HEK293 (cell line): Measurements from ENCODE around the gene CTSH.

Experiments
- CTCF ChIA-PET: fragments of 350-600 bp; formaldehyde crosslinking; extraction: SDS; loops from one replicate; lab custom pipeline; 2021; ENCODE audit warnings: antibody characterized with exemption; lab: Yijun Ruan, JAX
- POLR2A ChIA-PET: fragments of 300-600 bp; formaldehyde crosslinking; extraction: SDS; loops from one replicate; lab custom pipeline; 2020; ENCODE audit warnings: antibody characterized with exemption, inconsistent platforms; lab: Yijun Ruan, JAX
- H3K27ac ChIP-seq: fragments of 200-500 bp; sonication (Bioruptor generic); 2 replicates; pipeline ENCODE4 v1.5.1; 2014; ENCODE audit warnings: low read depth, low read length, control low read depth, inconsistent platforms; ENCODE audit errors: extremely low read depth
- H3K36me3 ChIP-seq, 2 experiments: fragments of 200-500 bp in 1 of 2; sonication (Bioruptor generic) in 1 of 2; 1 replicate in 1 of 2; 2 replicates in 1 of 2; pipeline ENCODE4 v1.5.1; 2014 to 2017; ENCODE audit warnings: inconsistent platforms in 2 of 2, low read length in 2 of 2; ENCODE audit not compliant: control insufficient read depth in 2 of 2, insufficient read depth in 1 of 2
- H3K4me1 ChIP-seq: fragments of 200-500 bp; sonication (Bioruptor generic); 2 replicates; pipeline ENCODE4 v1.5.1; 2014; ENCODE audit warnings: mild to moderate bottlenecking, low read length, inconsistent platforms; ENCODE audit not compliant: control insufficient read depth, insufficient read depth
- H3K4me3 ChIP-seq: 2 replicates; pipeline ENCODE4 v1.5.1; 2011; ENCODE audit warnings: low read depth, mild to moderate bottlenecking, control low read depth, low read length, moderate library complexity
- H3K9me3 ChIP-seq: fragments of 200-500 bp; sonication (Bioruptor generic); 2 replicates; pipeline ENCODE4 v1.5.1; 2014; ENCODE audit warnings: low read depth, low read length, inconsistent platforms; ENCODE audit not compliant: control insufficient read depth, insufficient read depth
- GLI4 ChIP-seq: fragments of 450-650 bp; formaldehyde crosslinking; IDR thresholded peaks from 2 replicates; pipeline ENCODE4 v1.5.1; 2016; ENCODE audit warnings: missing biosample characterization, missing genetic modification characterization
- KLF16 ChIP-seq: fragments of 450-650 bp; formaldehyde crosslinking; IDR thresholded peaks from 2 replicates; pipeline ENCODE4 v1.5.1; 2017; ENCODE audit warnings: missing biosample characterization, missing genetic modification characterization
- OSR2 ChIP-seq: fragments of 450-650 bp; formaldehyde crosslinking; IDR thresholded peaks from 2 replicates; pipeline ENCODE4 v1.5.1; 2016; ENCODE audit warnings: missing biosample characterization, missing genetic modification characterization
- SP2 ChIP-seq: fragments of 450-650 bp; formaldehyde crosslinking; IDR thresholded peaks from 2 replicates; pipeline ENCODE4 v1.5.1; 2016; ENCODE audit warnings: missing biosample characterization, missing genetic modification characterization
- ZBTB21 ChIP-seq: fragments of 450-650 bp; formaldehyde crosslinking; IDR thresholded peaks from 2 replicates; pipeline ENCODE4 v1.5.1; 2017; ENCODE audit warnings: missing biosample characterization, missing genetic modification characterization
- ZBTB7A ChIP-seq: fragments of 450-650 bp; formaldehyde crosslinking; IDR thresholded peaks from 2 replicates; pipeline ENCODE4 v1.5.1; 2016; ENCODE audit warnings: low read depth, missing biosample characterization, missing genetic modification characterization
- ZFHX2 ChIP-seq: fragments of 450-650 bp; formaldehyde crosslinking; conservative IDR thresholded peaks from 2 replicates; pipeline ENCODE4 v1.5.1; 2016; ENCODE audit warnings: missing biosample characterization, missing genetic modification characterization
- ZFP41 ChIP-seq: fragments of 450-650 bp; formaldehyde crosslinking; IDR thresholded peaks from 2 replicates; pipeline ENCODE4 v1.5.1; 2016; ENCODE audit warnings: missing biosample characterization, missing genetic modification characterization, borderline replicate concordance
- ZFP69B ChIP-seq: fragments of 450-650 bp; formaldehyde crosslinking; IDR thresholded peaks from 2 replicates; pipeline ENCODE4 v1.5.1; 2016; ENCODE audit warnings: missing biosample characterization, missing genetic modification characterization
- ZNF19 ChIP-seq: fragments of 450-650 bp; formaldehyde crosslinking; IDR thresholded peaks from 2 replicates; pipeline ENCODE4; 2016; ENCODE audit warnings: missing biosample characterization, missing genetic modification characterization, low read depth
- ZNF221 ChIP-seq: fragments of 450-650 bp; formaldehyde crosslinking; IDR thresholded peaks from 2 replicates; pipeline ENCODE4 v1.5.1; 2017; ENCODE audit warnings: missing biosample characterization, missing genetic modification characterization, borderline replicate concordance
- ZNF311 ChIP-seq: fragments of 450-650 bp; formaldehyde crosslinking; IDR thresholded peaks from 2 replicates; pipeline ENCODE4 v1.5.1; 2017; ENCODE audit warnings: missing biosample characterization, missing genetic modification characterization, borderline replicate concordance
- ZNF366 ChIP-seq: fragments of 450-650 bp; formaldehyde crosslinking; conservative IDR thresholded peaks from 2 replicates; pipeline ENCODE4 v1.5.1; 2016; ENCODE audit warnings: missing biosample characterization, missing genetic modification characterization
- ZNF433 ChIP-seq: fragments of 450-650 bp; formaldehyde crosslinking; IDR thresholded peaks from 2 replicates; pipeline ENCODE4 v1.5.1; 2016; ENCODE audit warnings: missing biosample characterization, missing genetic modification characterization, low read depth
- ZNF510 ChIP-seq: fragments of 450-650 bp; formaldehyde crosslinking; IDR thresholded peaks from 2 replicates; pipeline ENCODE4 v1.5.1; 2018; ENCODE audit warnings: mild to moderate bottlenecking, missing genetic modification characterization, missing biosample characterization; ENCODE audit not compliant: insufficient replicate concordance
- ZNF596 ChIP-seq: fragments of 450-650 bp; IDR thresholded peaks from 2 replicates; pipeline ENCODE4 v1.5.0; 2018; ENCODE audit warnings: missing biosample characterization, mild to moderate bottlenecking, missing genetic modification characterization, moderate library complexity
- ZNF776 ChIP-seq: fragments of 450-650 bp; formaldehyde crosslinking; IDR thresholded peaks from 2 replicates; pipeline ENCODE4 v1.5.0; 2017; ENCODE audit warnings: missing biosample characterization, missing genetic modification characterization, borderline replicate concordance
- ZSCAN30 ChIP-seq: fragments of 450-650 bp; IDR thresholded peaks from 2 replicates; pipeline ENCODE4 v1.5.1; 2018; ENCODE audit warnings: missing biosample characterization, mild to moderate bottlenecking, missing genetic modification characterization, moderate library complexity
- ZXDB ChIP-seq: fragments of 450-650 bp; formaldehyde crosslinking; IDR thresholded peaks from 2 replicates; pipeline ENCODE4 v1.5.1; 2016; ENCODE audit warnings: missing biosample characterization, missing genetic modification characterization
- TF ChIP-seq, protein P1 (sequence below): fragments of 450-650 bp; formaldehyde crosslinking; conservative IDR thresholded peaks from 2 replicates; pipeline ENCODE4 v1.5.1; 2016; ENCODE audit warnings: low read depth, missing biosample characterization, missing genetic modification characterization
- TF ChIP-seq, protein P2 (sequence below): IDR thresholded peaks from 2 replicates; pipeline ENCODE4 v1.6.1; 2011; ENCODE audit warnings: mild to moderate bottlenecking, low read depth, low read length, borderline replicate concordance
- TF ChIP-seq, protein P3 (sequence below): fragments of 450-650 bp; formaldehyde crosslinking; IDR thresholded peaks from 2 replicates; pipeline ENCODE4 v1.5.1; 2016; ENCODE audit warnings: missing biosample characterization, missing genetic modification characterization
- TF ChIP-seq, protein P4 (sequence below): fragments of 450-650 bp; formaldehyde crosslinking; conservative IDR thresholded peaks from 2 replicates; pipeline ENCODE4 v1.5.1; 2016; ENCODE audit warnings: low read depth, missing biosample characterization, missing genetic modification characterization

Gene CTSH

DNA sequence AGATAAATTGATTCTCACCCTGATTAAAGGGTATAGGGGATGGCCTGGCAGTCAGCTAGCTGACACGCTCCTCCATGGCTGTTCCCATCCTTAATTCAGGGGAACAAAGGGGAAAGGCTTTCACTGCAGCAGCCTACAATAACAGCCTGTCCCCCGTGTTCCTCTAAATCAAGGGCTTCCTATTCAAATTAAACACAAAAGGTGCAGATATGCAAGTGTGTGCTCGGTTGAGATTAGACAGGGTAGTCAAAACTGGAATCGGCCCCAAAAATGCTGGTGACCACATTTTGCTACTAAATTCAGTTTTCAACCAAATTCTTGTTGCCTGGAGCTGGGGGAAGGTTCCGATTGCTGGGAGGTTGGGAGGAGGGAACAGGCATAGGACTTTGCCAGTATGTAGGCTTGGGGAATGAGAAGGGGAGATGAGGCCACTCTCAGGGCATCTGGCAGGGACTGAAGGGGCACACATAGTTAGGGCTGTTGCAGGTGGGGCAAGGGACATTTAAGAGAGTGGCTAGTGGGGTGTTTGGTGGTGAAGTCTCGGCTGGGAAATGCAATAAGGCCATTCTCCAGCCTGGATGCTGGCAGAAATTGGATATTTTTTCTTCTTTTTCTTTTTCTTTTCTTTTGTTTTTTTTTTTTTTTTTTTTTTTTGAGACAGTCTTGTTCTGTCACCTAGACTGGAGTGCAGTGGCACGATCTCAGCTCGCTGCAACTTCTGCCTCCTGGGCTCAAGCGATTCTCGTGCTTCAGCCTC, 32.9 kb upstream of the CTSH start (continued):
- TF ChIP-seq ZNF596 (tag by site-specific recombination) (no peak), ZNF510 (no peak), SP2 (no peak), KLF16 (tag by site-specific recombination) (no peak), ZNF221 (tag by site-specific recombination) (no peak), ZFP69B (no peak), ZBTB7A (tag by site-specific recombination) (no peak), GLI4 (no peak), ZXDB (no peak)

DNA sequence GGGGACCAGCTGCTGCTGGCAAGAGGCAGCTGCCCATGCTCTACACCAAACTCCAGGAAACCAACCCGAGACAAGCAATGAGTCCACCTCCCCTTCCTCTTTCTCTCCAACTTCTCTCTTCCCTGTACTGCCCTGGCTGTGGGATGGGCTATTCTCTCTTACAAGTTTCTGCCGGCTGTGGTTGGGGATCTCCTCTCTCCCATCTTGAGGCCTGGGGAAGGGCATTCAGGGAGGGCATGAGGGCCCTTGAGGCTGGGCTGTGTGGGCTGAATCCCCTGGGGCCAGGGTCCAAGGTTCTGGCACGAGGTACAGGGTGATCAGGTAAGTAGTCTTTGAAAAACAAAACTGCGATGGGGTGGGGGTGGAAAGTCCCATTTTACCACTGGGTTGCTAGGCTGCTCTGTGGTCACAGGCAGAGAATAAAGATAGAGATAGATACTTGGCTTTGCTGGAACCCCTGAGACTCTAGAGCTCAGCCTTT, 32.3 kb upstream of the CTSH start:
- TF ChIP-seq ZFP41 (tag by site-specific recombination) (no peak), ZNF311 (tag by site-specific recombination) (no peak), ZNF19 (tag by site-specific recombination) (no peak)
- H3K9me3 ChIP-seq, result no peaks in the 10 kb centered on the region
- no peak overlapping the region for H3K4me3 ChIP-seq
- CTCF ChIA-PET, result interaction anchor here (0.6 to 8.5 kb wide), 5 partner anchors 10 to 207 kb away, joined by 3 to 157 read pairs (median 5); no protein-coding TSS in a partner anchor
- H3K36me3 ChIP-seq, result no peaks in the 10 kb centered on the region
- H3K4me1 ChIP-seq, result no peaks in the 10 kb centered on the region
- H3K27ac ChIP-seq, result no peak overlapping the region
- POLR2A ChIA-PET, result no interaction called here

DNA sequence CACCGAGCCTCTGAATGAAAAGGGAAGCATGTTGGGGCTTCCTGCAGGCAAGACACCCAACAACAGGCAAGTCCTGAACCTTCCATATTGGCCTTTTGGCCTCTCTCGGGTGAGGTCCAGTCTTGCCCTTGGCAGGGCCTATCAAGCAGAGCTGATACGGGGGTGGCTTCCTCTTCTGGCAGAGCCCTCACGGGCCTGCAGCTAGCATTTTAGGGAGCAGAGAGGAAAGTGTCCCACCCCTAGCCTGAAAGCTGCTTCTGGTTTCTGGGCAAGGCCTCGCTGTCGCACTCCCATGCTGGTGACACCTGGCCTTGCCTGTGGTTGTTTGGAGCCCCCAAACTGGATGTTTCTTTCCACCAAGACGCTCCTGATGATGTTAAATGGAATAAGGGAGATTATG, 31.8 kb upstream of the CTSH start:
- H3K36me3 ChIP-seq, result no peaks in the 10 kb centered on the region
- no peak overlapping the region for H3K4me3 ChIP-seq
- no peaks in the 10 kb centered on the region for H3K4me1 ChIP-seq
- no peak overlapping the region for H3K27ac ChIP-seq
- ChIA-PET POLR2A (no interaction called here), CTCF (interaction anchor here (0.6 to 8.5 kb wide), 4 partner anchors 21 to 208 kb away, joined by 3 to 157 read pairs (median 12); no protein-coding TSS in a partner anchor)
- no peaks in the 10 kb centered on the region for H3K9me3 ChIP-seq
- TF ChIP-seq ZFHX2 (tag by site-specific recombination) (no peak), ZBTB21 (tag by site-specific recombination) (no peak), ZNF433 (tag by site-specific recombination) (no peak), ZNF776 (no peak), OSR2 (no peak), ZNF366 (tag by site-specific recombination) (no peak), ZSCAN30 (no peak)
- TF ChIP-seq, protein P1, sequence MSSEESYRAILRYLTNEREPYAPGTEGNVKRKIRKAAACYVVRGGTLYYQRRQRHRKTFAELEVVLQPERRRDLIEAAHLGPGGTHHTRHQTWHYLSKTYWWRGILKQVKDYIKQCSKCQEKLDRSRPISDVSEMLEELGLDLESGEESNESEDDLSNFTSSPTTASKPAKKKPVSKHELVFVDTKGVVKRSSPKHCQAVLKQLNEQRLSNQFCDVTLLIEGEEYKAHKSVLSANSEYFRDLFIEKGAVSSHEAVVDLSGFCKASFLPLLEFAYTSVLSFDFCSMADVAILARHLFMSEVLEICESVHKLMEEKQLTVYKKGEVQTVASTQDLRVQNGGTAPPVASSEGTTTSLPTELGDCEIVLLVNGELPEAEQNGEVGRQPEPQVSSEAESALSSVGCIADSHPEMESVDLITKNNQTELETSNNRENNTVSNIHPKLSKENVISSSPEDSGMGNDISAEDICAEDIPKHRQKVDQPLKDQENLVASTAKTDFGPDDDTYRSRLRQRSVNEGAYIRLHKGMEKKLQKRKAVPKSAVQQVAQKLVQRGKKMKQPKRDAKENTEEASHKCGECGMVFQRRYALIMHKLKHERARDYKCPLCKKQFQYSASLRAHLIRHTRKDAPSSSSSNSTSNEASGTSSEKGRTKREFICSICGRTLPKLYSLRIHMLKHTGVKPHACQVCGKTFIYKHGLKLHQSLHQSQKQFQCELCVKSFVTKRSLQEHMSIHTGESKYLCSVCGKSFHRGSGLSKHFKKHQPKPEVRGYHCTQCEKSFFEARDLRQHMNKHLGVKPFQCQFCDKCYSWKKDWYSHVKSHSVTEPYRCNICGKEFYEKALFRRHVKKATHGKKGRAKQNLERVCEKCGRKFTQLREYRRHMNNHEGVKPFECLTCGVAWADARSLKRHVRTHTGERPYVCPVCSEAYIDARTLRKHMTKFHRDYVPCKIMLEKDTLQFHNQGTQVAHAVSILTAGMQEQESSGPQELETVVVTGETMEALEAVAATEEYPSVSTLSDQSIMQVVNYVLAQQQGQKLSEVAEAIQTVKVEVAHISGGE (tag by site-specific recombination), result no peak
- TF ChIP-seq, protein P2, sequence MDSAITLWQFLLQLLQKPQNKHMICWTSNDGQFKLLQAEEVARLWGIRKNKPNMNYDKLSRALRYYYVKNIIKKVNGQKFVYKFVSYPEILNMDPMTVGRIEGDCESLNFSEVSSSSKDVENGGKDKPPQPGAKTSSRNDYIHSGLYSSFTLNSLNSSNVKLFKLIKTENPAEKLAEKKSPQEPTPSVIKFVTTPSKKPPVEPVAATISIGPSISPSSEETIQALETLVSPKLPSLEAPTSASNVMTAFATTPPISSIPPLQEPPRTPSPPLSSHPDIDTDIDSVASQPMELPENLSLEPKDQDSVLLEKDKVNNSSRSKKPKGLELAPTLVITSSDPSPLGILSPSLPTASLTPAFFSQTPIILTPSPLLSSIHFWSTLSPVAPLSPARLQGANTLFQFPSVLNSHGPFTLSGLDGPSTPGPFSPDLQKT, result no peak
- TF ChIP-seq, protein P3, sequence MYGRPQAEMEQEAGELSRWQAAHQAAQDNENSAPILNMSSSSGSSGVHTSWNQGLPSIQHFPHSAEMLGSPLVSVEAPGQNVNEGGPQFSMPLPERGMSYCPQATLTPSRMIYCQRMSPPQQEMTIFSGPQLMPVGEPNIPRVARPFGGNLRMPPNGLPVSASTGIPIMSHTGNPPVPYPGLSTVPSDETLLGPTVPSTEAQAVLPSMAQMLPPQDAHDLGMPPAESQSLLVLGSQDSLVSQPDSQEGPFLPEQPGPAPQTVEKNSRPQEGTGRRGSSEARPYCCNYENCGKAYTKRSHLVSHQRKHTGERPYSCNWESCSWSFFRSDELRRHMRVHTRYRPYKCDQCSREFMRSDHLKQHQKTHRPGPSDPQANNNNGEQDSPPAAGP (tag by site-specific recombination), result no peak
- TF ChIP-seq, protein P4, sequence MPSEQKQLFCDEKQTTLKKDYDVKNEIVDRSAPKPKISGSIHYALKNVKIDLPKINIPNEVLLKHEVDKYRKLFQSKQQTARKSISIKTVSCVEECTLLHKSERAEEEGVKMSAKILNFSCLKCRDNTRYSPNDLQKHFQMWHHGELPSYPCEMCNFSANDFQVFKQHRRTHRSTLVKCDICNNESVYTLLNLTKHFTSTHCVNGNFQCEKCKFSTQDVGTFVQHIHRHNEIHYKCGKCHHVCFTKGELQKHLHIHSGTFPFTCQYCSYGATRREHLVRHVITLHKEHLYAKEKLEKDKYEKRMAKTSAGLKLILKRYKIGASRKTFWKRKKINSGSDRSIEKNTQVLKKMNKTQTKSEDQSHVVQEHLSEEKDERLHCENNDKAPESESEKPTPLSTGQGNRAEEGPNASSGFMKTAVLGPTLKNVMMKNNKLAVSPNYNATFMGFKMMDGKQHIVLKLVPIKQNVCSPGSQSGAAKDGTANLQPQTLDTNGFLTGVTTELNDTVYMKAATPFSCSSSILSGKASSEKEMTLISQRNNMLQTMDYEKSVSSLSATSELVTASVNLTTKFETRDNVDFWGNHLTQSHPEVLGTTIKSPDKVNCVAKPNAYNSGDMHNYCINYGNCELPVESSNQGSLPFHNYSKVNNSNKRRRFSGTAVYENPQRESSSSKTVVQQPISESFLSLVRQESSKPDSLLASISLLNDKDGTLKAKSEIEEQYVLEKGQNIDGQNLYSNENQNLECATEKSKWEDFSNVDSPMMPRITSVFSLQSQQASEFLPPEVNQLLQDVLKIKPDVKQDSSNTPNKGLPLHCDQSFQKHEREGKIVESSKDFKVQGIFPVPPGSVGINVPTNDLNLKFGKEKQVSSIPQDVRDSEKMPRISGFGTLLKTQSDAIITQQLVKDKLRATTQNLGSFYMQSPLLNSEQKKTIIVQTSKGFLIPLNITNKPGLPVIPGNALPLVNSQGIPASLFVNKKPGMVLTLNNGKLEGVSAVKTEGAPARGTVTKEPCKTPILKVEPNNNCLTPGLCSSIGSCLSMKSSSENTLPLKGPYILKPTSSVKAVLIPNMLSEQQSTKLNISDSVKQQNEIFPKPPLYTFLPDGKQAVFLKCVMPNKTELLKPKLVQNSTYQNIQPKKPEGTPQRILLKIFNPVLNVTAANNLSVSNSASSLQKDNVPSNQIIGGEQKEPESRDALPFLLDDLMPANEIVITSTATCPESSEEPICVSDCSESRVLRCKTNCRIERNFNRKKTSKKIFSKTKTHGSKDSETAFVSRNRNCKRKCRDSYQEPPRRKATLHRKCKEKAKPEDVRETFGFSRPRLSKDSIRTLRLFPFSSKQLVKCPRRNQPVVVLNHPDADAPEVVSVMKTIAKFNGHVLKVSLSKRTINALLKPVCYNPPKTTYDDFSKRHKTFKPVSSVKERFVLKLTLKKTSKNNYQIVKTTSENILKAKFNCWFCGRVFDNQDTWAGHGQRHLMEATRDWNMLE (tag by site-specific recombination), result no peak
